ENCODE results near the gene ANKRD28.

DNA sequence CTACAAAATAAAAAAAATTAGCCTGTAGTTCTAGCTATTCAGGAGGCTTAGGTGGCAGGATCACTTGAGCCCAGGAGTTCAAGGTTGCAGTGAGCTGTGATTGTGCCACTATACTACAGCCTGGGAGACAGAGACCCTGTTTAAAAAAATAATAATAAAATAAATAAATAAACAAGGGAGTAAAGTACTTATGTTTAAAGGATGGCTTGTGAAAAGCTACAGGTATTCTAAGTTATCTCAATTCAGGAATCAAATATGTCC lies 74.2 kb downstream of the ANKRD28 start:
- TF ChIP-seq TAF1 (IDR thresholded peaks at IDR 0.05; ENCODE audit: borderline replicate concordance, insufficient read depth, low read length) (no peak), POLR2AphosphoS5 (IDR thresholded peaks at IDR 0.05; ENCODE audit: low read depth, low read length) (no peak)
- TF ChIP-seq, protein P1, sequence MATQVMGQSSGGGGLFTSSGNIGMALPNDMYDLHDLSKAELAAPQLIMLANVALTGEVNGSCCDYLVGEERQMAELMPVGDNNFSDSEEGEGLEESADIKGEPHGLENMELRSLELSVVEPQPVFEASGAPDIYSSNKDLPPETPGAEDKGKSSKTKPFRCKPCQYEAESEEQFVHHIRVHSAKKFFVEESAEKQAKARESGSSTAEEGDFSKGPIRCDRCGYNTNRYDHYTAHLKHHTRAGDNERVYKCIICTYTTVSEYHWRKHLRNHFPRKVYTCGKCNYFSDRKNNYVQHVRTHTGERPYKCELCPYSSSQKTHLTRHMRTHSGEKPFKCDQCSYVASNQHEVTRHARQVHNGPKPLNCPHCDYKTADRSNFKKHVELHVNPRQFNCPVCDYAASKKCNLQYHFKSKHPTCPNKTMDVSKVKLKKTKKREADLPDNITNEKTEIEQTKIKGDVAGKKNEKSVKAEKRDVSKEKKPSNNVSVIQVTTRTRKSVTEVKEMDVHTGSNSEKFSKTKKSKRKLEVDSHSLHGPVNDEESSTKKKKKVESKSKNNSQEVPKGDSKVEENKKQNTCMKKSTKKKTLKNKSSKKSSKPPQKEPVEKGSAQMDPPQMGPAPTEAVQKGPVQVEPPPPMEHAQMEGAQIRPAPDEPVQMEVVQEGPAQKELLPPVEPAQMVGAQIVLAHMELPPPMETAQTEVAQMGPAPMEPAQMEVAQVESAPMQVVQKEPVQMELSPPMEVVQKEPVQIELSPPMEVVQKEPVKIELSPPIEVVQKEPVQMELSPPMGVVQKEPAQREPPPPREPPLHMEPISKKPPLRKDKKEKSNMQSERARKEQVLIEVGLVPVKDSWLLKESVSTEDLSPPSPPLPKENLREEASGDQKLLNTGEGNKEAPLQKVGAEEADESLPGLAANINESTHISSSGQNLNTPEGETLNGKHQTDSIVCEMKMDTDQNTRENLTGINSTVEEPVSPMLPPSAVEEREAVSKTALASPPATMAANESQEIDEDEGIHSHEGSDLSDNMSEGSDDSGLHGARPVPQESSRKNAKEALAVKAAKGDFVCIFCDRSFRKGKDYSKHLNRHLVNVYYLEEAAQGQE (IDR thresholded peaks at IDR 0.05; ENCODE audit: insufficient read depth in 1 of 2, low read depth in 2 of 2, low read length in 2 of 2) = no peak
